ENCODE data around the gene SLC25A36.
"Not testable (repeated sequence)": the region's sequence is repeated elsewhere in the genome, so short reads cannot be mapped to it uniquely, and the experiment has no call there.

SLC25A36 gene

DNA sequence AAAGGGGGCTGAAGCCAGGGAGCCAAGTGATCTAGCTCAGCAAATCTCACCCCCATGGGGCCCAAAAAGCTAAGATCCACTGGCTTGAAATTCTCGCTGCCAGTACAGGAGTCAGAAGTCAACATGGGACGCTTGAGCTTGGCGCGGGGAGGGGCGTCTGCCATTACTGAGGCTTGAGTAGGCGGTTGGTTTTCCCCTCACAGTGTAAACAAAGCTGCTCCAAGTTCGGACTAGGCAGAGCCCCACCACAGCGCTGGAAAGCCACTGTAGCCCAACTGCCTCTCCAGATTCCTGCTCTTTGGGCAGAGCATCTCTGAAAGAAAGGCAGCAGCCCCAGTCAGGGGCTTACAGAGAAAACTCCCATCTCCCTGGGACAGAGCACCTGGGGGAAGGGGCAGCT lies 8.1 kb upstream of the SLC25A36 start:
- TF ChIP-seq, protein P1, sequence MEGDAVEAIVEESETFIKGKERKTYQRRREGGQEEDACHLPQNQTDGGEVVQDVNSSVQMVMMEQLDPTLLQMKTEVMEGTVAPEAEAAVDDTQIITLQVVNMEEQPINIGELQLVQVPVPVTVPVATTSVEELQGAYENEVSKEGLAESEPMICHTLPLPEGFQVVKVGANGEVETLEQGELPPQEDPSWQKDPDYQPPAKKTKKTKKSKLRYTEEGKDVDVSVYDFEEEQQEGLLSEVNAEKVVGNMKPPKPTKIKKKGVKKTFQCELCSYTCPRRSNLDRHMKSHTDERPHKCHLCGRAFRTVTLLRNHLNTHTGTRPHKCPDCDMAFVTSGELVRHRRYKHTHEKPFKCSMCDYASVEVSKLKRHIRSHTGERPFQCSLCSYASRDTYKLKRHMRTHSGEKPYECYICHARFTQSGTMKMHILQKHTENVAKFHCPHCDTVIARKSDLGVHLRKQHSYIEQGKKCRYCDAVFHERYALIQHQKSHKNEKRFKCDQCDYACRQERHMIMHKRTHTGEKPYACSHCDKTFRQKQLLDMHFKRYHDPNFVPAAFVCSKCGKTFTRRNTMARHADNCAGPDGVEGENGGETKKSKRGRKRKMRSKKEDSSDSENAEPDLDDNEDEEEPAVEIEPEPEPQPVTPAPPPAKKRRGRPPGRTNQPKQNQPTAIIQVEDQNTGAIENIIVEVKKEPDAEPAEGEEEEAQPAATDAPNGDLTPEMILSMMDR (IDR thresholded peaks at IDR 0.05; ENCODE audit: poor library complexity, severe bottlenecking) = no peak
- ATAC-seq (ENCODE audit: low read depth) = no peak
- no peak overlapping the region for H3K4me3 ChIP-seq (ENCODE audit: severe bottlenecking)
- peaks cover 4% of the 10 kb centered on the region for H3K4me1 ChIP-seq (ENCODE audit: insufficient read depth, poor library complexity, severe bottlenecking)
- H3K9me3 ChIP-seq (ENCODE audit: severe bottlenecking) = no peaks in the 10 kb centered on the region
- H3K27me3 ChIP-seq (ENCODE audit: insufficient read depth, poor library complexity, severe bottlenecking) = no peaks in the 10 kb centered on the region
- no peak for DNase-seq (ENCODE audit: low spot score)
- H3K27ac ChIP-seq (ENCODE audit: poor library complexity, severe bottlenecking) = no peak overlapping the region
- no peaks in the 10 kb centered on the region for H3K36me3 ChIP-seq (ENCODE audit: low read depth)

- H3K27me3 ChIP-seq (ENCODE audit: insufficient read depth, poor library complexity, severe bottlenecking); H3K27ac ChIP-seq (ENCODE audit: poor library complexity, severe bottlenecking); H3K36me3 ChIP-seq (ENCODE audit: low read depth); H3K4me3 ChIP-seq (ENCODE audit: severe bottlenecking); H3K9me3 ChIP-seq (ENCODE audit: severe bottlenecking); DNase-seq (ENCODE audit: low spot score); ATAC-seq (ENCODE audit: low read depth): not testable (repeated sequence)
- H3K4me1 ChIP-seq (ENCODE audit: insufficient read depth, poor library complexity, severe bottlenecking) = peaks cover 12% of the 10 kb centered on the region
Measured at GRCh38 chr3:140939305-140939704, 2.3 kb upstream of the SLC25A36 start.

DNA sequence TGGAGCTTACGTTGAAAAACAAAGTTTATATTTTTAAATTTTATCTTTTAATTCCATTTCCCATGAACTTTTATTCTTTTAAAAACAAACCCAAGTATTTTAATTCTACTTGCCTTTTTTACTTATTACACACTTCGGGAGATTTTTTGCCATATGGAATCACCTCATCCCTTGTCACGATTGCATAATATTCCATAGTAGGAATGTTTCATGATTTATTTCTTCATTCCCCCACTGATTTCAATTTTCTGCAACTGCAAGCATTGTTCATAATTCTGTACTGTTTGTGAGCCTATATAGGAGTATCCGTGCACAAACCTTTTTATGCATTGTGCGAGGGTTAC lies 574 bp upstream of the SLC25A36 start:
- no peak for DNase-seq (ENCODE audit: low spot score)
- H3K4me3 ChIP-seq (ENCODE audit: severe bottlenecking) = peak overlapping the region; percentile 54
- peaks cover 21% of the 10 kb centered on the region for H3K4me1 ChIP-seq (ENCODE audit: insufficient read depth, poor library complexity, severe bottlenecking)
- H3K9me3 ChIP-seq (ENCODE audit: severe bottlenecking) = no peaks in the 10 kb centered on the region
- TF ChIP-seq, protein P1 (IDR thresholded peaks at IDR 0.05; ENCODE audit: poor library complexity, severe bottlenecking) = no peak
- peak overlapping the region; percentile 63 for H3K27ac ChIP-seq (ENCODE audit: poor library complexity, severe bottlenecking)
- no peak for ATAC-seq (ENCODE audit: low read depth)
- no peaks in the 10 kb centered on the region for H3K27me3 ChIP-seq (ENCODE audit: insufficient read depth, poor library complexity, severe bottlenecking)
- peaks cover 14% of the 10 kb centered on the region for H3K36me3 ChIP-seq (ENCODE audit: low read depth)

DNA sequence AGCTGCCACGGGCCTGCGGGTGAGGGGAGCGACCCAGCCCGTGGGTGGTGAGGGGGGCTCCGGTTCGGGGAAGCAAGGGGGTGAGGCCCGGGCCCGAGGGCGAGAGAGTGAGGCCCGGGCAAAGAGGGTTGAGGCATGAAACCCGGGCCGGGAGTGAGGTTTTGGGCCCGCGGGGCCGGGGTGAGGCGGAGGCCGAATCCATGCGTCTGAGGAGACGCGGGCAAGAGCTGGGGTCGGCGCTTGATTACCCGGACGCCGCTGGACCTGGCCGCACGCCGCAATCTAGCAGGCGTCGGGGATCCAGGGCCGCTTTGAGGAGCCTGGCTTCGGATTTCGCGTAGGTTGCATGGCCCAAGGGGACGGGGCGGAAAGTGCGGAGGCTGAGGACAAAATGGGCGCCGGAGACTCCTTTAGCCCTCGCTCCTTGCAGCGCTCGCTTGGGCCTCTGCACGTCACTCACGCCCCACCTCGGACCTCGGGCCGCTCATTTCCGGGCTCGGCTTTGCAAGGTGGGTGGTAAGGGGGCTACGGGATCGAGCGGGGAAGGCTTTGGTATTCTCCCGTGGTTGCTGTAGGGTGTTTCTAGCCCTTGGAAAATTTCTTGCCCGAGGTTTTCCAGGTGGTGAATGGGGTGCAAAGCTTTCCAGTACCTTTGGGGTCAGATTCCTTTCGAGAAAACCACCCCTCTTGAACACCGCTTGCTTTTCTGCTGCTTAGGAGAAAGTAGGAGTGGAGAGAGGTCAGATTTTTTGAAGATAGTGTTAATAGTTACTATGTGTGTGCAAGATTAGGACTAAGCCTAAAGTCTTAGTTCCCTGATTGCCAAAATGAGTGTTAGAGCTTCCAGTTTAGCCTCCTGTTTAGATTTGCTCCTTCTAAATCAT lies 827 bp downstream of the SLC25A36 start:
- DNase-seq (ENCODE audit: low spot score) (peak; percentile 69), ATAC-seq (ENCODE audit: low read depth) (peak; percentile 58)
- H3K4me3 ChIP-seq (ENCODE audit: severe bottlenecking) = peak overlapping the region; percentile 54
- peaks cover 20% of the 10 kb centered on the region for H3K36me3 ChIP-seq (ENCODE audit: low read depth)
- H3K27ac ChIP-seq (ENCODE audit: poor library complexity, severe bottlenecking) = peak overlapping the region; percentile 63
- peaks cover 21% of the 10 kb centered on the region for H3K4me1 ChIP-seq (ENCODE audit: insufficient read depth, poor library complexity, severe bottlenecking)
- TF ChIP-seq, protein P1 (IDR thresholded peaks at IDR 0.05; ENCODE audit: poor library complexity, severe bottlenecking) = no peak
- H3K27me3 ChIP-seq (ENCODE audit: insufficient read depth, poor library complexity, severe bottlenecking) = no peaks in the 10 kb centered on the region
- H3K9me3 ChIP-seq (ENCODE audit: severe bottlenecking) = no peaks in the 10 kb centered on the region

- ATAC-seq (ENCODE audit: low read depth) (no peak), DNase-seq (ENCODE audit: low spot score) (no peak)
- Histone ChIP-seq H3K4me3 (ENCODE audit: severe bottlenecking) (peak overlapping the region; percentile 54), H3K27ac (ENCODE audit: poor library complexity, severe bottlenecking) (no peak overlapping the region), H3K36me3 (ENCODE audit: low read depth) (peaks cover 22% of the 10 kb centered on the region), H3K4me1 (ENCODE audit: insufficient read depth, poor library complexity, severe bottlenecking) (peaks cover 21% of the 10 kb centered on the region), H3K9me3 (ENCODE audit: severe bottlenecking) (no peaks in the 10 kb centered on the region), H3K27me3 (ENCODE audit: insufficient read depth, poor library complexity, severe bottlenecking) (no peaks in the 10 kb centered on the region)
- TF ChIP-seq, protein P1 (IDR thresholded peaks at IDR 0.05; ENCODE audit: poor library complexity, severe bottlenecking) = no peak
Measured at GRCh38 chr3:140943781-140944552, 2.3 kb downstream of the SLC25A36 start.

Data from RWPE2 (cell line).